ENCODE measurements around the gene AFTPH.
A peak's percentile ranks its signal among the peaks of the same experiment; 100 is the strongest.

Gene AFTPH

DNA sequence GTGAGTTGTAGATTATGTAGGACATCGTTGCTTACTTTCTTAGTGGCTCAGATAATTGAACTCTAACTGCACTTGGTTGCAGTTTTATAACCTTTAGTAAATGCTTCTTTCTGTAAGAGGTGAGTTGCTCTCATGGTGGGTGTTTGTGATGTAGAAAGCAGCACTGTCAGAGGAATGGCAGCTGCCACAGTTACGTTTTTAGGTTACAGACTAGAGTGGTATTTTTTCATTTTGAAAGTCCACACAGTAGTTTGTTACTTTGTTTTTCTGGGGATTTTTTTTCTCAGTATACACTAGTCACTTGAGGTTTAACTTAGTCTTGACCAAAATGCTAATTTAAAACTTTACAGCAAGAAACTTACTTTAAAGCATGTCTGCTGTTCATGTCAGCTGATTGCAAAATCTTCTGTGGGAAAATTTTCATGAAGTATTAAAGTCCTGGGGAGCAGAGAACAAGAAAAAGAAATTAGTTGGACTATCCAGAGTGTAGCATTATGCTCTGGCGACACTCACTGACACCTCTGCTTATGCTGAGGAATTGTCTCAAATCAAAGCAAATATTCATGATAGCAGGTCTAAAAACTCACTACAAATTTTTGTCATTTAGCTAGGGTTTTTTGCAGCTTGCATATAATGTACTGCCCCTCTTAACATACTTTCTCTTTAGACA lies 14.8 kb downstream of the AFTPH start:
- TF ChIP-seq GATA1 (IDR thresholded peaks at IDR 0.05; ENCODE audit: low read depth, low read length), result no peak
- TF ChIP-seq POLR2A (IDR thresholded peaks at IDR 0.05; ENCODE audit: low read length), result no peak
- DNase-seq, result no peak

DNA sequence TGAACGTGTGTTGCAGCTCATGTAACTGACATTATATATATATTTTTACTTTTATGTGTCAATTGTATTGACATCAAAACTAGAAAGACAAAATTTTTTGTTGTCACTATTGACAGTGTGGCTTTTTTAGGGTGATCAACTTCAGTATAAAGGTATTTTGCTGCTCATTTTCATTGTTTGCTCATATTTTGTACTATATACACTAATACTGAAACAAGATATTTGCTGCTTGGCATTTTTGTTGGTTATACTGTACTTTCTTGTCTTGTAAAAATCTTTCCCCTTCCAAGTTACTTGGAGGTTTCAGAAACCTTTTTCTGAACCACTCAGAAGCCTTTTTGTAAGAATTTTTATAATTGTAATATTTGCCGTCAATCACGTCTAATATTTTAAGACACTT lies 16.5 kb downstream of the AFTPH start:
- no peak for DNase-seq
- no peak for TF ChIP-seq POLR2A (IDR thresholded peaks at IDR 0.05; ENCODE audit: low read length)

DNA sequence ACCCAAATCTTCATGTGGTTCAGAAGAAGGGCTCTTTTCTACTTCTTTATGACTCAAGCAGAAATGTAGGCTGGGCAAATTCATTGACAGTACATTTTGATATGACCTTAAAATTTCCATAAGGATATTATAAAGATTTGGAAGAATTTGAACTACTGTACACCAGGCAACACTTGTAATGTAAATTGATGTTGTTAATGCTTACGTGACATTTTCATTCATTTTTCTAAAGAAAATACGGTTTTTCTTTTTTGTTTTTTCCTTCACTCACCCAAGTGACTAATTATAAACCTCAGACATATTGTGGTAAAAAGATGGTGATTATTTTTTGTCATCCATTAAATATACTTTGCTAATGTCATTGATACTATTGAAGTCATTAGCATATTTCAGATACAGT lies 17.4 kb downstream of the AFTPH start:
- TF ChIP-seq GATA1 (IDR thresholded peaks at IDR 0.05; ENCODE audit: low read depth, low read length) (no peak), POLR2A (IDR thresholded peaks at IDR 0.05; ENCODE audit: low read length) (no peak)
- DNase-seq, result no peak

DNA sequence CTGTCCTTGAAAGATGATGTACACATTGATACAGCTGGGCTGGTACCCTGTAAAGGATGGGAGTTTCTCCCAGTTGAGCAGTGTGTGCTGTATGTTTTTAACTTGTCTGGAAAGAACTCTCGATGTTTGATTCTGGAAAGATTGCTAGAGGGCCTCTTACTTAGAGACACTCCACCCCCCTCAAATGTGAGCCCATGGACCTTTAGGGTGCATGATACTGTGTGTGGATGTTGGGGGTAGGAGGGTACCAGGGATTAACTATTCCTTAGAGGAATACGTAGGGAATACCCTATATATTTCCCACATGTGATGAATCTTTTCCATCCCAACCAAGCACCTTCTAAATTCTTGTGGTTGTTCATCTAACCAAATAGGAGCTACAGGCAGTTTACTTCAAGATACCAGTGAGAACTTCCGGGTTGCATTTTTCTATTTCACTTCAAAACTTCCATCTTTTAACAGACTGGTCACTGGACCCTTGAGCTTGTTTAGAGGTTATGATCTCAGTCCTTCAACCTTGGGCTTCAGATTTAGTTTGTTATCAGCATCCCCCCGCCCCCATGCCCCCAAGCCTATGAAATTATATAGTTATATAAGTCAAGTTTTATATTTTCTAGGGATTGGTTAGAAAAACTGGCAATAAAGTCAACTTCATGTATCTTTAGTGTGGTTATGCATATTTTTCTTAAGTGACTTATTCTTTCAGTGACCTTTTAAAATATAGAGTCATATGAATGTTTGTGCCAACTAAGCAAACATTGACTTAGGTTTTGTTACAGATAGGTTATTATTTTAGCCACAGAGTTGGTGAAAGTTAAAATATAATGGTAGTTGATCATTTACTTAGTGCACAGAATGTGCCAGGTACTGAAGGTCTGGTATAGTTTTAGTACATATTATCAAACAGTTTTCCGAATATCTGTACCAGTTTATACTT lies 18.2 kb downstream of the AFTPH start:
- DNase-seq, result no peak
- TF ChIP-seq GATA1 (IDR thresholded peaks at IDR 0.05; ENCODE audit: low read depth, low read length) (no peak), POLR2A (IDR thresholded peaks at IDR 0.05; ENCODE audit: low read length) (no peak)

DNA sequence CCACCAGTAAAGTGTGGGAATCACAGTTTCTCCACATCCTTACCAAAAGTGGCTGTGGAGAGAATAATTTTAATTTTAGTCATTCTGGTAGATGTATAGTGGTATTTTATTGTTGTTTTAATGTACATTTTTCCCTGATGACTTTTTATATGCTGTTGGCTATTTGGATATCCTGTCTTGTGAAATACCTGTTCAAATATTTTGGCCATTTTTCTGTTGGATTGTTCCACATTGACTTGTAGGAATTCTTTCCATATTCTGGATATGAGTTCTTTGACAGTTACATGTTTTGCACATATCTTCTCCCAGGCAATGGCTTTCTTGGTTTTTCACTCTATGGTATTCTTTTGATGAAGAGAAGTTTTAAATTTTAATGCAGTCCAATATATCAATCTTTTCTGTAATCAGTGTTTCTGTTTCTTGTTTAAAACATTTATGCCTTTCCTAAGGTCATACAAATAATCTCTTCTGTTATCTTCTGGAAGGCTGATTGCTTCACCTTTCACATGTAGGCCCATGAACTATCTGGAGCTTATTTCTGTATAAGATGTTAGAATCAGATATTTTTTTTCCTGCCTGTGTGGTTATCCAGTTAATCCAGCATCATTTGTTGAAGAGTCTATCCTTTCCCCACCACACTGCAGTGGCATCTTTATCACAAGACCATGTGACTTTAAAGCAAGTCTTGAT lies 19.0 kb downstream of the AFTPH start:
- no peak for DNase-seq
- TF ChIP-seq GATA1 (IDR thresholded peaks at IDR 0.05; ENCODE audit: low read depth, low read length) (no peak), POLR2A (IDR thresholded peaks at IDR 0.05; ENCODE audit: low read length) (no peak)

DNA sequence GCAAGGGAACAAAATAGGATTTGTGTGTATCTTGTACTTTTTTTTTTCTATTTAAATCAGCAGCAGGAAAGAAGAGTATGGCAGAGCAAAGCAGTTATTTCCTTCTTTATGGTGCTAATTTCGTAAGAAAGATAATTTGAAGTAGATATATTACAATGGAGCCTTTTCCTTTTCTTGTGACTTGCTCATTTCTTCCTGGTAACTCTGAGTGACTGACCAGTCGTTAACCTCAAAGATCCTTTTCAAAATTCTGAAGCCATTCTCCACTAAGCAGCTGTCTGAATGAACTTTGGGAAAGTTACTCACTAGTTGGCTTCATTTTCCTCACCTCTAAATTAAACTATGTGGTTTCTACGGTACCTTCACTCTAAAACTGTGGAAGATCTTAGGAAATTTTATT lies 24.6 kb downstream of the AFTPH start:
- DNase-seq, result no peak
- no peak for TF ChIP-seq GATA1 (IDR thresholded peaks at IDR 0.05; ENCODE audit: low read depth, low read length)
- TF ChIP-seq POLR2A (IDR thresholded peaks at IDR 0.05; ENCODE audit: low read length), result no peak

DNA sequence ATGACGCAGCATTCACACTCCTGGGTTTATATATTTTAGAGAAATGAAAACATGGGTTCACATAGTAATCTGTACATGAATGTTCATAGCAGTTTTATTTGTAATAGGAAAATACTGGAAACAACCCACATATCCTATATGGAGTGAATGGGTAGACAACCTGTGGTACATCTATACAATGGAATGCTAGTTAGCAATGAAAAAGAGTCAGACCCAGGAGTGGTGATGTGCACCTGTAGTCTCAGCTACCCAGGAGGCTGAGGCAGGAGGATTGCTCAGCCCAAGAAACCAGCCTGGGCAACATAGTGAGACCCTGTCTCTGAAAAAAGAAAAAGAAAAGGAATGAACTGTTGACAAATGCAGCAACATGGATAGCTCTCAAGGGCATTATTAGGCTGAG lies 25.9 kb downstream of the AFTPH start:
- TF ChIP-seq POLR2A (IDR thresholded peaks at IDR 0.05; ENCODE audit: low read length) (no peak), GATA1 (IDR thresholded peaks at IDR 0.05; ENCODE audit: low read depth, low read length) (no peak)
- no peak for DNase-seq

DNA sequence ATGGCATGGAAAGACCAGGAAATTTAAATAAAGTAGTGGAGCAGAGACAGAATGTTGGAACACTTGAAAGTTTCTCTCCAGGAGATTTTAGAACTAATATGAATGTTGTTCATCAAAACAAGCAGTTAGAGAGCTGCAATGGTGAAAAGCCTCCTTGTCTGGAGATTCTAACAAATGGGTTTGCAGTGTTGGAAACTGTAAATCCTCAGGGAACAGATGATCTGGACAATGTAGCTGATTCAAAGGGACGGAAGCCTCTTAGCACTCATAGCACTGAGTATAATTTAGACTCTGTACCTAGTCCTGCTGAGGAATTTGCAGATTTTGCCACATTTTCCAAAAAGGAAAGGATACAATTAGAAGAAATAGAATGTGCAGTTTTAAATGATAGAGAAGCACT lies 27.7 kb downstream of the AFTPH start:
- no peak for DNase-seq
- no peak for TF ChIP-seq POLR2A (IDR thresholded peaks at IDR 0.05; ENCODE audit: low read length)
- no peak for TF ChIP-seq GATA1 (IDR thresholded peaks at IDR 0.05; ENCODE audit: low read depth, low read length)

DNA sequence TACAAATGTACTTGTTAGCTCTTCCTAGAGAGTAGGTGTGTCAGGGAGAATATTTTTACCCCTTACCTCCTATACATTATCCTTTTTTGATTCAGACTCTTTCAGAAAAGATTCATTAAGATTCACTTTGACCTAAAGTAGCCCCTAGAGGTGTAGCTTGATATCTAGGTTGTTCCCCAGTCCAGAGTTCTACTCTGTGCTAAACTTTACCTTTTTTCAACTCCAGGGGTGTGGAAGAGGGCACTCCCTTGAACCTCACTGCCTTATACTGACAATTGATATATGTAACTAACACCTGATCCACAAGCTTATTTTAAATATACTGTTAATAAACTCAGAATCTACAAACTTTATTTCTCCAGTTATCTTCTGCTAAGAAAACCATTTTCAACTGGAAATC lies 30.0 kb downstream of the AFTPH start:
- TF ChIP-seq POLR2A (IDR thresholded peaks at IDR 0.05; ENCODE audit: low read length) (no peak), GATA1 (IDR thresholded peaks at IDR 0.05; ENCODE audit: low read depth, low read length) (no peak)
- DNase-seq, result no peak

DNA sequence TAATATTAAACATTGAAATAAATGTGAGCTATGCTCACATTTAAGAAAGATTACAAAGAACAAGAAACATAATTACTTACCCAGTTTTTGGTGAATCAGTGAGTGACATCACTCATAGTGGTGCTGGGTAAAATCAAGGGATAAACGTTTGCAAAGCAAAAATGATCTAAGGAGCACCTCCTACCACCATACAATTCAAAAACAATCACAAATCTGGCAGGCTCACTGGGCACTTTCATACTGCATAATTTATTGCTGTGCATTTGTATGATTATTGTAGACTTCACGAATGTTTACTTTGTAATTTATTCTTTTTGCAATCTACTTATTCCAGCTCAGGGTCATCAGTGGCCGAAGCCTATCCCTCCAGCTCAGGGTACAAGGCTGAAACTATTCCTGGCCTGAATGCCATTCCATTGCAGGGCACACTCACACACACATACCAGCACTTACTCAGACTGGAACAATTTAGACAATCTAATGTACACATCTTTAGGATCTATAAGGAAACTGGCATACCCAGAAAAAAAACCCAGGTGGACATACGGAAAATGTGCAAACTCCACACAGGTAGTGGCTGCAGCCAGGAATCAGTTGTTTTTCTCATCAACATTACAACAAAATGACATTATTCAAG lies 34.4 kb downstream of the AFTPH start:
- DNase-seq, result no peak
- TF ChIP-seq GATA1 (IDR thresholded peaks at IDR 0.05; ENCODE audit: low read depth, low read length), result no peak
- no peak for TF ChIP-seq POLR2A (IDR thresholded peaks at IDR 0.05; ENCODE audit: low read length)

DNA sequence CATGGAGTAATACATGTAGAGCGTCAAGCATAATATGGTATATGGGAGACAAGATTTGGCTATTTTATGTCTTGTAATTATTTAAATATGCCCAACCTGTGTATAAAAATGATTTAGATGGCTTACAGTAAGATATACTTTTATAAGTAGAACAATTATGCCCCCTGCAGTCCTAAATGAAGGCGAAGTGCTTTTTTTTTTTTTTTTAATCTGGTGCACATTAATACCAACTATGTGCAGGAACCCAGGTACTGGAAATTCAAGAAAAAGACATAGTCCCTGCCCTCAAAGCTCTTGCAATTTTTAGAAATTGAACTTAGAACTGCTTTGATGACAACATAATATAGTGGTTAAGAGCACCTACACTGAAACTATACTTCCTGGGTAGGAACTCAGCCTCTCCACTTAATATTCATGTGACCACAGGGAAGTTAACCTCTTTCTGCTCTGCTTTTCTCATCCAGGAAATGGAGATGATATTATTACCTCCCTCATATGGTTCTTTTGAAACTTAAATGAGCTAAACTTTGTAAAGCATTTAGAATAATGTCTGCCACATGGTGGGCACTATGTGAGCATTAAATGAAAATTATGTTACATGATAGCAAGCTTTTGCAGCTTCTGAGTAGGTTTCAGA lies 38.1 kb downstream of the AFTPH start:
- peak; percentile 22 to 43 for DNase-seq
- TF ChIP-seq GATA1 (IDR thresholded peaks at IDR 0.05; ENCODE audit: low read depth, low read length) (no peak), POLR2A (IDR thresholded peaks at IDR 0.05; ENCODE audit: low read length) (no peak)

DNA sequence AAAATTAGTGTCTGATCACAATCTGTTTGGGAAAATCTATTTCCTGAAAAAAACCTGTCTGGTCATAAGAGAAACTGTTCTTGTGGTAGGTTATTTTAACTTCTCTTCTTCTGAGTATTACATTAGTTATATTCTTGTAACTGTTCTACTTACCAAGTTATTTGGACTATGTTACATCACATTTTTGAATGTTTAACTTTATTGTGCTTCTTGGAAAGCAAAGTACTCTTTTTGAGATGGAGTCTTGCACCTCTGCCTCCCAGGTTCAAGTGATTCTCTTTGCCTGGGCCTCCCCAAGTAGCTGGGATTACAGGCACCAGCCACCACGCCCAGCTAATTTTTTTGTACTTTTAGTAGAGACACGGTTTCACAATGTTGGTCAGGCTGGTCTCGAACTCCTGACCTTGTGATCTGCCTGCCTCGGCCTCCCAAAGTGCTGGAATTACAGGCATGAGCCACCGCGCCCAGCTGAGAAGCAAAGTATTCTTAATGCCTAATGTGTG lies 39.4 kb downstream of the AFTPH start:
- DNase-seq, result no peak
- TF ChIP-seq GATA1 (IDR thresholded peaks at IDR 0.05; ENCODE audit: low read depth, low read length) (no peak), POLR2A (IDR thresholded peaks at IDR 0.05; ENCODE audit: low read length) (no peak)

DNA sequence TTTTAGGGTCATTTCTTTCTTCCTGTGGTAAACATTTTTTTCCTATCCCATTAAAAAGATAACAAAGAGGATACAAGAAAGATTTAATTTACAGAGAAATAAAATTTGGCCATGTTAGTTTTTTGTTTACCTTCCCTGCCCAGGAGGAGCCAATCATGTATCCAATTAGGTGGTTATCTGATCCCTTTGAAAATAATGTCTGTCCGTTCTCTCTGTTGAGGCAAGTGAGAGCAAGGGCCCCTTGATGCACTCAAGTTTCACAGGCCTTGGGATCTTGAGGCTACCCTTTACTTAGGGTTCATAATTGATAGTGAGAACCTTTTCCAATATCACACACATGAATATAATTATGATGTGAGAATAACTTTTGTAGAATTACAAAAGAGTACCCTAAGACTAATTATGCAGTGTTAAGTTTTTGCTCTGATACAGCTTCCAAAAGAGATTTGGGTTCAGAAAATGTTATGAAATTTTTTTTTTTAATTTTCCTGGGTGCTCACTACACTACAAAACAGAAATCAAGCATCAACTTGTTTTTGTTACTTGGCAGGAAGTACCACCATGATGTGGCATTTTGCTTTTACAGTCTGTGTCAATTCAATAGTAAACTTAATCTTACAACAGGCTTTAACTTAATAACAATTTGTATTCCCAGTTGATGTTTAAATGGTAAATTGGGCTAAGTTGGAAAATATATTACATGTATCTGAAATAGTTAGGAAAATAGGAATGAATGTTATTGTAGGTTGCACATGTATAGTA lies 42.0 kb downstream of the AFTPH start:
- TF ChIP-seq POLR2A (IDR thresholded peaks at IDR 0.05; ENCODE audit: low read length) (no peak), GATA1 (IDR thresholded peaks at IDR 0.05; ENCODE audit: low read depth, low read length) (no peak)
- no peak for DNase-seq
